Panc1 (cell line): ENCODE measurements around the gene SIM2. TPM values are rescaled to one million over a fixed set of nuclear protein-coding genes. Genes with fewer than 3 reads are reported as not detected.

Experiments used
- ATAC-seq: fragments of 200-7000 bp; cut with Tn5 transposase; 2 replicates; pipeline ENCODE4 v1.9.1; 2020; ENCODE audit warnings: mild to moderate bottlenecking, moderate library complexity
- BruUV-seq: library from RNA; stranded (reverse); fragments of 400-500 nt; replicated peaks from 2 replicates; lab custom pipeline; 2021; lab: Mats Ljungman, UMichigan
- CTCF ChIA-PET: fragments of 300-600 bp; sonication (Branson Sonifier 250); formaldehyde crosslinking; loops from one replicate; lab custom pipeline; 2022; ENCODE audit warnings: antibody characterized with exemption; lab: Charles Lee
- POLR2A ChIA-PET: fragments of 300-600 bp; sonication (Branson Sonifier 250); formaldehyde crosslinking; loops from one replicate; lab custom pipeline; 2022; ENCODE audit warnings: antibody characterized with exemption; lab: Charles Lee
- DNase-seq: peaks from one replicate; pipeline ENCODE4 v3.0.0-alpha.2; 2010; ENCODE audit warnings: low read depth, low spot score
- H3K27ac ChIP-seq: 2 replicates; pipeline ENCODE4 v1.5.1; 2011; ENCODE audit warnings: mild to moderate bottlenecking, low read length, inconsistent platforms
- H3K27me3 ChIP-seq: fragments of 200-500 bp; sonication (Bioruptor generic); 2 replicates; pipeline ENCODE4 v1.6.0; 2014; ENCODE audit warnings: low read length, inconsistent platforms; ENCODE audit not compliant: control insufficient read depth, insufficient read depth
- H3K36me3 ChIP-seq: fragments of 200-500 bp; sonication (Bioruptor generic); 2 replicates; pipeline ENCODE4 v1.5.1; 2014; ENCODE audit warnings: inconsistent platforms, mild to moderate bottlenecking, low read length, moderate library complexity; ENCODE audit not compliant: control insufficient read depth, insufficient read depth
- H3K4me1 ChIP-seq: 2 replicates; pipeline ENCODE4 v1.5.1; 2011; ENCODE audit warnings: inconsistent platforms, mild to moderate bottlenecking, low read length, moderate library complexity; ENCODE audit not compliant: control insufficient read depth, insufficient read depth
- H3K4me3 ChIP-seq, 2 experiments: 2 replicates each; pipeline ENCODE4 v1.5.1; 2011 to 2012; ENCODE audit warnings: low read depth in 2 of 2, low read length in 2 of 2, mild to moderate bottlenecking in 2 of 2, inconsistent platforms in 1 of 2, moderate library complexity in 1 of 2
- H3K9me3 ChIP-seq: fragments of 200-500 bp; sonication (Bioruptor generic); 2 replicates; pipeline ENCODE4 v1.5.1; 2014; ENCODE audit warnings: low read depth, mild to moderate bottlenecking, inconsistent platforms, low read length, moderate library complexity; ENCODE audit not compliant: control insufficient read depth, insufficient read depth
- POLR2AphosphoS5 ChIP-seq: IDR thresholded peaks from 2 replicates; pipeline ENCODE4 v1.6.1; 2012; ENCODE audit warnings: mild to moderate bottlenecking, low read depth, low read length, moderate library complexity
- SIN3A ChIP-seq: IDR thresholded peaks from 2 replicates; pipeline ENCODE4 v1.6.1; 2012; ENCODE audit warnings: low read depth, mild to moderate bottlenecking, low read length, moderate library complexity, borderline replicate concordance; ENCODE audit not compliant: insufficient read depth
- TCF7L2 ChIP-seq: IDR thresholded peaks from 2 replicates; pipeline ENCODE4 v1.6.1; 2011; ENCODE audit warnings: mild to moderate bottlenecking, low read depth, low read length, inconsistent platforms
- in situ Hi-C: cut with HindIII; loops from 2 replicates; pipeline ENCODE4 v1.10.0; 2016; ENCODE audit warnings: low sequenced_read_pairs, low pct_unique_long_range_greater_than_20kb
- intact Hi-C: fragments of 100-400 bp; cut with micrococcal nuclease; formaldehyde crosslinking; loops from one replicate; pipeline ENCODE4 v1.10.0; 2022; ENCODE audit not compliant: unreplicated experiment
- total RNA-seq: library from RNA; stranded (reverse); gene quantifications from one replicate; pipeline ENCODE4 v1.2.1, GENCODE V29; 2021; ENCODE audit not compliant: unreplicated experiment
- TF ChIP-seq, protein P1 (sequence below): fragments of 450-650 bp; IDR thresholded peaks from 2 replicates; pipeline ENCODE4 v1.5.1; 2017; ENCODE audit warnings: mild to moderate bottlenecking
- TF ChIP-seq, protein P2 (sequence below), 2 experiments: IDR thresholded peaks; 2 replicates each; pipeline ENCODE4 v1.6.1; 2011 to 2012; ENCODE audit warnings: low read depth in 2 of 2, control low read depth in 1 of 2, low read length in 1 of 2, mild to moderate bottlenecking in 1 of 2, moderate library complexity in 1 of 2; ENCODE audit not compliant: insufficient read depth in 1 of 2

SIM2 gene
- total RNA-seq, 1 experiment from 2014 or later = 11.5 TPM

DNA sequence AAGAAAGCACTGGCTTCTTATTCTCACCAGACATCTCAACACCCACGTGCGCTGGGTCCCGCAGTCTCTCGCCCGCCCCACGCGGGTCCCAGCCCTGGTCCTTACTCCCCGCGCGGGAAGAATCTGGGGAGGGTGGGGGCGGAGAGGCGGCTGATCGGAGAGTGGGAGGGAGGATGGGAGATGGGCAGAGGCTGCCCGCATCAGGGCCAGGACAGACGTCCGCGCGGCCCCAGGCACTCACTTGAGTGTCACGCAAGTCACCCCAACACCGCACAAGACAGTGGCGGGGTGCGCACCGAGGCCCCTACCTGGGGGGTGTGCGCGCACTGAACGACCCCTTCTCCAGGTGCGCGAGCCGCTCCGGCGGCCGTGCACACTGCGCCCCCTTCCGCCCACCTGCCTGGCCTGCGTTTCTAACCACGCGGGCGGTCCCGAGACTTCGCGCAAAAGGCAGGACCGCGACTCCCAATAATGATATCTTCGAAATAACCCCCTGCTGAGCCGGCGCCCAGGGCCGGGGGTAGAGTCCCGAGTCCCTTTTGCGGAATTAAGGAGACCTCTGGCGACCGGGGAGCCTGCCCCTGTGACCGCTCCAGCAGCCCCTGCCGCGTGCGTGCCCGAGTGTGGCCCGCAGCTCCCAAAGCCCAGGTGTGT, 6.0 kb upstream of the SIM2 start:
- Histone ChIP-seq H3K27ac (no peak overlapping the region), H3K4me1 (no peaks in the 10 kb centered on the region; the same call in 1 of the 2 replicates), H3K4me3 (no peak overlapping the region), H3K36me3 (no peaks in the 10 kb centered on the region), H3K9me3 (no peaks in the 10 kb centered on the region), H3K27me3 (no peaks in the 10 kb centered on the region)
- TF ChIP-seq POLR2AphosphoS5 = no peak
- TF ChIP-seq, protein P1, sequence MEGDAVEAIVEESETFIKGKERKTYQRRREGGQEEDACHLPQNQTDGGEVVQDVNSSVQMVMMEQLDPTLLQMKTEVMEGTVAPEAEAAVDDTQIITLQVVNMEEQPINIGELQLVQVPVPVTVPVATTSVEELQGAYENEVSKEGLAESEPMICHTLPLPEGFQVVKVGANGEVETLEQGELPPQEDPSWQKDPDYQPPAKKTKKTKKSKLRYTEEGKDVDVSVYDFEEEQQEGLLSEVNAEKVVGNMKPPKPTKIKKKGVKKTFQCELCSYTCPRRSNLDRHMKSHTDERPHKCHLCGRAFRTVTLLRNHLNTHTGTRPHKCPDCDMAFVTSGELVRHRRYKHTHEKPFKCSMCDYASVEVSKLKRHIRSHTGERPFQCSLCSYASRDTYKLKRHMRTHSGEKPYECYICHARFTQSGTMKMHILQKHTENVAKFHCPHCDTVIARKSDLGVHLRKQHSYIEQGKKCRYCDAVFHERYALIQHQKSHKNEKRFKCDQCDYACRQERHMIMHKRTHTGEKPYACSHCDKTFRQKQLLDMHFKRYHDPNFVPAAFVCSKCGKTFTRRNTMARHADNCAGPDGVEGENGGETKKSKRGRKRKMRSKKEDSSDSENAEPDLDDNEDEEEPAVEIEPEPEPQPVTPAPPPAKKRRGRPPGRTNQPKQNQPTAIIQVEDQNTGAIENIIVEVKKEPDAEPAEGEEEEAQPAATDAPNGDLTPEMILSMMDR = no peak
- TF ChIP-seq SIN3A = no peak
- TF ChIP-seq, protein P2, sequence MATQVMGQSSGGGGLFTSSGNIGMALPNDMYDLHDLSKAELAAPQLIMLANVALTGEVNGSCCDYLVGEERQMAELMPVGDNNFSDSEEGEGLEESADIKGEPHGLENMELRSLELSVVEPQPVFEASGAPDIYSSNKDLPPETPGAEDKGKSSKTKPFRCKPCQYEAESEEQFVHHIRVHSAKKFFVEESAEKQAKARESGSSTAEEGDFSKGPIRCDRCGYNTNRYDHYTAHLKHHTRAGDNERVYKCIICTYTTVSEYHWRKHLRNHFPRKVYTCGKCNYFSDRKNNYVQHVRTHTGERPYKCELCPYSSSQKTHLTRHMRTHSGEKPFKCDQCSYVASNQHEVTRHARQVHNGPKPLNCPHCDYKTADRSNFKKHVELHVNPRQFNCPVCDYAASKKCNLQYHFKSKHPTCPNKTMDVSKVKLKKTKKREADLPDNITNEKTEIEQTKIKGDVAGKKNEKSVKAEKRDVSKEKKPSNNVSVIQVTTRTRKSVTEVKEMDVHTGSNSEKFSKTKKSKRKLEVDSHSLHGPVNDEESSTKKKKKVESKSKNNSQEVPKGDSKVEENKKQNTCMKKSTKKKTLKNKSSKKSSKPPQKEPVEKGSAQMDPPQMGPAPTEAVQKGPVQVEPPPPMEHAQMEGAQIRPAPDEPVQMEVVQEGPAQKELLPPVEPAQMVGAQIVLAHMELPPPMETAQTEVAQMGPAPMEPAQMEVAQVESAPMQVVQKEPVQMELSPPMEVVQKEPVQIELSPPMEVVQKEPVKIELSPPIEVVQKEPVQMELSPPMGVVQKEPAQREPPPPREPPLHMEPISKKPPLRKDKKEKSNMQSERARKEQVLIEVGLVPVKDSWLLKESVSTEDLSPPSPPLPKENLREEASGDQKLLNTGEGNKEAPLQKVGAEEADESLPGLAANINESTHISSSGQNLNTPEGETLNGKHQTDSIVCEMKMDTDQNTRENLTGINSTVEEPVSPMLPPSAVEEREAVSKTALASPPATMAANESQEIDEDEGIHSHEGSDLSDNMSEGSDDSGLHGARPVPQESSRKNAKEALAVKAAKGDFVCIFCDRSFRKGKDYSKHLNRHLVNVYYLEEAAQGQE (IDR thresholded peaks at IDR 0.05; ENCODE audit: insufficient read depth in 1 of 2, low read depth in 2 of 2, low read length in 1 of 2) = no peak
- TF ChIP-seq TCF7L2 = no peak
- intact Hi-C loops (no loop called here), in situ Hi-C loops (no loop called here)
- no TSS peak for BruUV-seq
- DNase-seq = no peak
- ChIA-PET POLR2A (no interaction called here), CTCF (interaction anchor here (0.7 kb wide), 1 partner anchor 32 kb away, joined by 10 read pairs; no protein-coding TSS in a partner anchor)
- no peak for ATAC-seq

DNA sequence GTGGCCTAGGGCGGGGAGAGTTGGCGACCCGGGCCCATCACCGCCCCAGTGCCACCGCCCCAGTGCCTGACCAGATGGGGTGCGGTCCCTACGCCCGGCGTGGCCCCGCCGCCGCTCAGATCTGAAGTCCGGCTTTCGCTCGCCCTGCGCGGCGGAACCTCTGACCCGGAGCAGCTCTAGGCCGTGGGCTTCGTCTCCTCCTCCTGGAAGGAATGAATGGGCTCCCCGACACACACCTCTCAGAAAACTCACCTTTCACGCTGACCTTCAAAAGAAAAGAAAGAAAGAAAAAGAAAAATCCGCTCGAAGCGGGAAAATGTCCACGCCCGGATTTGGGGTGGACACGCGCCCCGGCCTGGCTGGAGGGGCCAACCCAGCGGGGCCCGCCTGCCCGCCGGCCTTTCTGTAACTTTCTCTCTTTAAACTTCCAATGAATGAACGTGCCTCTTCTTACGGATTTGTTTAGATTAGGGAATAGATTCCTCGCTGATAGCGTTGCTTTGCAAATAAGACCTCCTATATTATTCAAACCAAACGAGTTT, 5.4 kb upstream of the SIM2 start:
- H3K9me3 ChIP-seq = no peaks in the 10 kb centered on the region
- no peak overlapping the region for H3K27ac ChIP-seq
- H3K27me3 ChIP-seq = no peaks in the 10 kb centered on the region
- no peaks in the 10 kb centered on the region; the same call in 1 of the 2 replicates for H3K4me1 ChIP-seq
- intact Hi-C loops = no loop called here
- H3K36me3 ChIP-seq = no peaks in the 10 kb centered on the region; the same call in 1 of the 2 replicates
- no peak overlapping the region for H3K4me3 ChIP-seq
- in situ Hi-C loops = no loop called here
- no peak for ATAC-seq
- TF ChIP-seq TCF7L2 (no peak), SIN3A (no peak), POLR2AphosphoS5 (no peak)
- TF ChIP-seq, protein P1 = no peak
- TF ChIP-seq, protein P2 (IDR thresholded peaks at IDR 0.05; ENCODE audit: insufficient read depth in 1 of 2, low read depth in 2 of 2, low read length in 1 of 2) = no peak
- DNase-seq = no peak
- ChIA-PET CTCF (no interaction called here), POLR2A (no interaction called here)
- BruUV-seq = no TSS peak
